ELR (cell line): Measurements from ENCODE around the gene DCXR.

Source experiments
- DNase-seq: peaks from one replicate; pipeline ENCODE4 v3.0.0-alpha.2; 2015; ENCODE audit warnings: low read depth

Gene DCXR

GRCh38 chr17:81998212-81998611 lies 39.3 kb downstream of the DCXR start:
- no peak for DNase-seq

DNA sequence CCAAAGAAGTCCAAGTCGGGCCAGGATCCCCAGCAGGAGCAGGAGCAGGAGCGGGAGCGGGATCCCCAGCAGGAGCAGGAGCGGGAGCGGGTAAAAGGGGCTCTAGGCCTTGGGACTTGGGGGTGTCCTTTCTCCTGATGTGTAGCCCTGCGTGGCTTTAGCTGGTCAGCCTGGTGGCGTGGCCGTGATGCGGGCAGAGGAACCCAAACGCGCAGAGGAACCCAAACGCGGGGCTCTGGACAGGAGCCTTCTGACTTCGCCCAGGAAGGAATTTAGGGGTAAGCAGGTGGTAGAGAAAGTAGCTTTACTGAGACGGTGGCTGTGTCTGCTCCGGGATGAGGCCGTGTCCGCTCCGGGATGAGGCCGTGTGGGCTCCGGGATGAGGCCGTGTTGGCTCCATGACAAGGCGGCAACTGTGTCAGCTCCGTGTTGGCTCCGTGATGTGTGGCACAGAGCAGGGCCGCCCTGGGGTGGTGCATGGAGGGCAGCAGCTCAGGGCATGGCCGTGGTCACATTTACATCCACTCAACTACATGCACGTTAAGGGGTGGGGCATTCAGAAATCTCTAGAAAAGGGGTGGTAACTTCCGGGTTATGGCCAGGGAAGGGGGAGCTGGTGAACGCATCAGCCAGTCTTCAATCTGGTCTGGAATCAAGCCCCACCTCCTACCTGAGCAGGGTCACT lies 40.6 kb downstream of the DCXR start:
- DNase-seq: no peak

DNA sequence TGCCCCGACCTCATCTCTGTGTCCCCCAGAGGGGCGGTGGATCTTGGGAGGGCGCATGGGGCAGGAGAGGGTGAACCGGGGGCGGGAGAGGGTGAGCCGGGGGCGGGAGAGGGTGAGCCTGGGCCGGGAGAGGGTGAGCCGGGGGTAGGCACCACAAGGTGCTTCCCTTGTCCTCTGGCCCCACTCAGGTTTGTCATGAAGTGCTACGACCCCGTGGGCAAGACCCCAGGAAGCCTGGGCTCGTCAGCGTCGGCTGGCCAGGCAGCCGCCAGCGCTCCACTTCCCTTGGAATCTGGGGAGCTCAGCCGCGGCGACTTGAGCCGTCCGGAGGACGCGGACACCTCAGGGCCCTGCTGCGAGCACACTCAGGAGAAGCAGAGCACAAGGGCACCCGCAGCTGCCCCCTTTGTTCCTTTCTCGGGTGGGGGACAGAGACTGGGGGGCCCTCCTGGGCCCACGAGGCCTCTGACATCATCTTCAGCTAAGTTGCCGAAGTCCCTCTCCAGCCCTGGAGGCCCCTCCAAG lies 41.2 kb downstream of the DCXR start:
- DNase-seq: no peak

- no peak for DNase-seq
These were observed 41.9 kb downstream of the DCXR start for GRCh38 chr17:81995463-81996231.

DNA sequence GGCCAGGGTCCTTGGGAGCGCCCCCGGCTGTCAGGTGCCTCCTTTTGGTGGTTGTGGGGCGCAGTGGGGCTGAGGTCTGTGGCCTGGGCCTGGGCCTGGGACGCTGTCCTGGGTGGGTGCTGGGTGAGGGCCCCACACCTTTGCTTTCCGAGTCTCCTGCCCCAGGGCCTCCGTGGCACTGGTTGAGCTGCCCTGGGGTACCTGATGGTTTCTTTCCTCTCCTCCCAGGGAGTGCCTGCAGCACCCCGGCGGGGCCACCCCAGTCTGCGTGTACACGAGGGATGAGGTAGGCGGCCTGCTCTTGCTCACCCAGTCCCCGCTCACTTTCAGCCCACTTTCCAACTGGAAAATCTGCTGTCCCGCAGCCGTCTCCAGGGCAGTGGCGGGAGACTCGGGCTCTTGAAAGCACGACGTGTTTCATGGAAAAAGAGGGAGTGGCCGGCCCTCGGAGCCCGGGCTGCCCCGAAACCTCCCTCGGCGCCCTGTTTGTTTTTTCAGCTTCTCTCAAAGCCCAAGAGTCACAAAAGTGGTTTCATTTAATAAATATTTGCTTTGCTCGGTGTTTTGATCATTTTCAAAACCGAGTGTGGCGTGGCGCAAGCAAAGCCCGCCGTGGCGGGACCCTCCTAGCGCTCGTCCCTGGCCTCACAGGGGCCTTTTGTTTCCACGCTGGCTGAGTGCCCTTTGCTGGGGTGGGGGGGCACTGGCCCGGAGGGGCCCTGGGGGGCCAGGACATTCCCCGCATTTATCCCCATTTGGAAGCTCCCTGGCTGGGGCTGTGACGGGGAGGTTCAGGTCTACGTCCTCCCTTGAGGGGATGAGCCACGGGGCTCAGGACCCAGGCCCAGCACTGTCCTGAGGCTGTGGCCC lies 42.7 kb downstream of the DCXR start:
- DNase-seq: no peak

GRCh38 chr17:81993729-81994592 lies 43.5 kb downstream of the DCXR start:
- DNase-seq: no peak

- DNase-seq: no peak
These were observed 45.0 kb downstream of the DCXR start for GRCh38 chr17:81992306-81993102.

DNA sequence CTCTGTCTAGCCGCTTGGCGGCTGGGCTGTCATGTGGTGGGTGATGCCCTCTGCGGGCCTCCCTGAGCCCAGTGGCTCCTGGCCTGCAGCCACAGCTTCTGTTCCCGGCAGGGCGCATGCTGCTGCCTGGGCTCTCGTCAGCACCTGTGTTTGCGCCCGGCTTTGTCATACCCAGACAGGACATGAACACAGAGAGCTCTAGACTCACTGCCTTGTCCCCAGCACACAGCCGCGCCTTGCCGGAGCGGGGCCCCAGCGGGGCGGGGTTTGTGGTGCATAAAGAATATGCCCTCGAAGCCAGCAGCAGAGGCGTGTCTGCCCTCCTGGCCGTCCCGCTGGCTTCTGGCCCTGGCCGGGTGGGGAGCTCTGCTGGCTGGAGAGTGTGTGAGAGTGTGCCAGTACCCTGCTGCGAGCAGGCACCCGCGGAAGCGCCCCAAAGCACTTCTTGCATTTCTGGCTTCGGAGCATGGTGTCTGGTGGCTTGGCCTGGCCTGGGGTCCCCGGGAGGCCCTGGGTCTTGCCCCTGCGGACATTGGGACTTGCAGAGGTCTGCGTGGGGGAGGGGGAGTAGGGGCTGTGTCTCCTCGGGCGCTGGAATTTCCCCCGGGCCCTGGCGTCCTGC lies 45.7 kb downstream of the DCXR start:
- peak; percentile 66 for DNase-seq

DNA sequence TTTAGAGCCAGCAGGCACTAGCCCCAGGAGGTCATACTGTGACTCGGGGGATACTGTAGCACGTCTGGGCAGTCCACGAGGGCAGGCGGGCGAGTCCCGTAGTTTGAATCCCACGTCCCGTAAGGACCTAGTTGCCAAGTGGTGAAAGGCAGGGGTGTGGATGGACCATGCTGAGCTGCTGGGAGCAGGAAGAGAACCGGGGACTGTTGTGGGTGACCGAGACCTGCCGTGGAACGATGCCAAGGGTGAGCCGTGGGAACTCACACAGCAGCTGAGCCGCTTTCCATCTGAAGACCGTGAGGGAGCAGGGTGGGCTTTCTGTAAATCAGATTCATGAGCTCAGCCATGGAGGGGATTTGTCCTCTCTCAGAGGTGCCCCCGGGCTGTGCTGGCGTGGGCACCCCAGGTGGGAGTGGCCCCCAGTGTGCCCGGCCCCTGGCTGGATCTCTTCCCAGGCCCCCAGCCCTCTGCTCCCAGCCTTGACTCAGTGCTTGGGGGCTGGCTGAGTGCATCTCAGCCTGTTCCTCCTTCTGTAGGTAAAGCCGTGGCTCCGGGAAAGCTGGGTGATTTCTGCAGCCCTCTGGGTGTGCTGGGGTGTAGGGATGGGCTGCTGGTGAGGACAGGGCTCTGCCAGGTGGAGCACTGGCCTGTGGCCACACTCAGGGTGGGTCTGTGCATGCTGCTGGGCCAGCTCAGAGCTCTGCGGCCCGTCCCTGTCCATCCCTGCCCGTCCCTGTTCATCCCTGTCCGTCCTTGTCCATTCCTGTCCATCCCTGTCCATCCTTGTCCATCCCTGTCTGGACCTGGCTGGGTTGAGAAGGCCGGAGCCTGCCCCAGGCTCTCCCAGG lies 46.4 kb downstream of the DCXR start:
- DNase-seq: no peak

- no peak for DNase-seq
These were observed 50.2 kb downstream of the DCXR start for GRCh38 chr17:81987161-81987770.

GRCh38 chr17:81986606-81987005 lies 50.9 kb downstream of the DCXR start:
- no peak for DNase-seq
